Caco-2 (cell line): ENCODE measurements around the gene AFTPH. TPM values are rescaled to one million over a fixed set of nuclear protein-coding genes. Genes with fewer than 3 reads are reported as not detected.

Source experiments
- BruUV-seq: library from RNA; stranded (reverse); fragments of 400-500 nt; replicated peaks from 2 replicates; lab custom pipeline; 2021; lab: Mats Ljungman, UMichigan
- CTCF ChIA-PET: fragments of 300-600 bp; sonication (Branson Sonifier 250); formaldehyde crosslinking; loops from one replicate; lab custom pipeline; 2022; ENCODE audit warnings: antibody characterized with exemption; lab: Charles Lee
- POLR2A ChIA-PET: fragments of 300-600 bp; sonication (Branson Sonifier 250); formaldehyde crosslinking; loops from one replicate; lab custom pipeline; 2022; ENCODE audit warnings: antibody characterized with exemption; lab: Charles Lee
- DNase-seq, 2 experiments: peaks; one replicate each; pipeline versions ENCODE4 v3.0.0 to v3.0.0-alpha.2; 2020 to 2022
- H3K27me3 ChIP-seq: replicated peaks from 2 replicates; pipeline ENCODE4 v1.6.0; 2011; ENCODE audit warnings: low read length; ENCODE audit not compliant: control insufficient read depth, insufficient read depth
- H3K36me3 ChIP-seq: 2 replicates; pipeline ENCODE4 v1.5.1; 2011; ENCODE audit warnings: low read length; ENCODE audit not compliant: control insufficient read depth, insufficient read depth
- H3K4me1 ChIP-seq: fragments of 250-450 bp; sonication (Bioruptor Pico); 2 replicates; pipeline ENCODE4 v1.5.1; 2020; ENCODE audit warnings: mild to moderate bottlenecking
- H3K4me3 ChIP-seq: 2 replicates; pipeline ENCODE4 v1.5.1; 2011; ENCODE audit warnings: low read depth, mild to moderate bottlenecking, control low read depth, low read length
- H3K9me3 ChIP-seq: fragments of 250-450 bp; sonication (Bioruptor Pico); 2 replicates; pipeline ENCODE4 v1.5.1; 2020; ENCODE audit warnings: mild to moderate bottlenecking, moderate library complexity
- H3K27ac Mint-ChIP-seq: one replicate; pipeline ENCODE4 v1.8.0; 2022; ENCODE audit warnings: mixed read lengths; ENCODE audit not compliant: unreplicated experiment
- H3K27me3 Mint-ChIP-seq: one replicate; pipeline ENCODE4 v1.8.0; 2022; ENCODE audit warnings: mixed read lengths; ENCODE audit not compliant: insufficient read depth, unreplicated experiment
- H3K36me3 Mint-ChIP-seq: one replicate; pipeline ENCODE4 v1.8.0; 2022; ENCODE audit warnings: mild to moderate bottlenecking, mixed read lengths; ENCODE audit not compliant: insufficient read depth, unreplicated experiment
- H3K4me1 Mint-ChIP-seq: one replicate; pipeline ENCODE4 v1.8.0; 2022; ENCODE audit warnings: low read depth, mixed read lengths; ENCODE audit not compliant: unreplicated experiment
- H3K4me3 Mint-ChIP-seq: one replicate; pipeline ENCODE4 v1.8.0; 2022; ENCODE audit warnings: mild to moderate bottlenecking, moderate library complexity, mixed read lengths; ENCODE audit not compliant: unreplicated experiment
- H3K9me3 Mint-ChIP-seq: one replicate; pipeline ENCODE4 v1.8.0; 2022; ENCODE audit warnings: mixed read lengths; ENCODE audit not compliant: unreplicated experiment
- CTCF ChIP-seq, 2 experiments: fragments of 200-600 bp in 1 of 2; IDR thresholded peaks; 1 replicate in 1 of 2; 2 replicates in 1 of 2; pipeline versions ENCODE4 v1.5.1 to v1.8.0; 2011 to 2022; ENCODE audit warnings: antibody characterized with exemption in 1 of 2, control low read depth in 1 of 2, inconsistent platforms in 1 of 2, low read depth in 1 of 2, low read length in 1 of 2, mild to moderate bottlenecking in 1 of 2, moderate library complexity in 1 of 2; ENCODE audit not compliant: insufficient read depth in 1 of 2, severe bottlenecking in 1 of 2, unreplicated experiment in 1 of 2
- intact Hi-C: fragments of 100-400 bp; cut with micrococcal nuclease; formaldehyde crosslinking; loops from one replicate; pipeline ENCODE4 v1.10.0; 2022; ENCODE audit not compliant: unreplicated experiment
- total RNA-seq: library from RNA; stranded (reverse); gene quantifications from 2 replicates; pipeline ENCODE4 v1.2.3, GENCODE V29; 2022

AFTPH gene
- total RNA-seq, 1 experiment from 2014 or later, result 30.1 TPM

- intact Hi-C loops, result no loop called here
- Mint-ChIP-seq H3K36me3 (no peaks in the 10 kb centered on the region), H3K27ac (no peak overlapping the region), H3K9me3 (peaks cover 15% of the 10 kb centered on the region), H3K4me1 (peaks cover 14% of the 10 kb centered on the region), H3K4me3 (peak overlapping the region; percentile 41), H3K27me3 (no peaks in the 10 kb centered on the region)
- POLR2A ChIA-PET, result interaction anchor here (1.1 kb wide), 1 partner anchor 47 kb away, joined by 4 read pairs; the partner anchor contains the start of gene SERTAD2
- BruUV-seq, result no TSS peak
- no peak for TF ChIP-seq CTCF (IDR thresholded peaks at IDR 0.05; ENCODE audit: insufficient read depth in 1 of 2, low read depth in 1 of 2, low read length in 1 of 2, severe bottlenecking in 1 of 2, unreplicated experiment in 1 of 2)
- H3K4me1 ChIP-seq, result peaks cover 21% of the 10 kb centered on the region
- no peaks in the 10 kb centered on the region for H3K36me3 ChIP-seq
- H3K4me3 ChIP-seq, result no peak overlapping the region
- DNase-seq, result peak in 1 of 2 experiments; percentile 42
- H3K27me3 ChIP-seq, result no peaks in the 10 kb centered on the region
- CTCF ChIA-PET, result interaction anchor here (0.9 to 2.6 kb wide), 3 partner anchors 19 to 84 kb away, joined by 3 to 11 read pairs (median 6); no protein-coding TSS in a partner anchor
- no peaks in the 10 kb centered on the region for H3K9me3 ChIP-seq
These were observed 82.6 kb downstream of the AFTPH start for GRCh38 chr2:64606479-64607363.

- Mint-ChIP-seq H3K4me3 (peak overlapping the region; percentile 62), H3K9me3 (peaks cover 15% of the 10 kb centered on the region), H3K4me1 (peaks cover 12% of the 10 kb centered on the region), H3K27me3 (no peaks in the 10 kb centered on the region), H3K27ac (peak overlapping the region; percentile 90), H3K36me3 (no peaks in the 10 kb centered on the region)
- H3K4me3 ChIP-seq, result no peak overlapping the region
- H3K27me3 ChIP-seq, result no peaks in the 10 kb centered on the region
- TF ChIP-seq CTCF (IDR thresholded peaks at IDR 0.05; ENCODE audit: insufficient read depth in 1 of 2, low read depth in 1 of 2, low read length in 1 of 2, severe bottlenecking in 1 of 2, unreplicated experiment in 1 of 2), result no peak
- no TSS peak for BruUV-seq
- ChIA-PET POLR2A (interaction anchor here (1.1 kb wide), 2 partner anchors 43 to 46 kb away, joined by 3 to 4 read pairs; partner anchors contain the start of gene SERTAD2), CTCF (interaction anchor here (0.8 to 2.6 kb wide), 6 partner anchors 10 to 305 kb away, joined by 3 to 11 read pairs (median 4); no protein-coding TSS in a partner anchor)
- intact Hi-C loops, result no loop called here
- H3K9me3 ChIP-seq, result no peaks in the 10 kb centered on the region
- no peaks in the 10 kb centered on the region for H3K36me3 ChIP-seq
- DNase-seq, result peak; percentile 75 to 76
- H3K4me1 ChIP-seq, result peaks cover 21% of the 10 kb centered on the region
These were observed 83.5 kb downstream of the AFTPH start for GRCh38 chr2:64607381-64608304.

GRCh38 chr2:64608867-64609226 is 84.7 kb downstream of the AFTPH start:
- no TSS peak for BruUV-seq
- no peak for TF ChIP-seq CTCF (IDR thresholded peaks at IDR 0.05; ENCODE audit: insufficient read depth in 1 of 2, low read depth in 1 of 2, low read length in 1 of 2, severe bottlenecking in 1 of 2, unreplicated experiment in 1 of 2)
- ChIA-PET CTCF (interaction anchor here (1.1 to 2.6 kb wide), 2 partner anchors 9 to 17 kb away, joined by 5 to 11 read pairs; no protein-coding TSS in a partner anchor), POLR2A (interaction anchor here (1.1 kb wide), 1 partner anchor 42 kb away, joined by 3 read pairs; no protein-coding TSS in a partner anchor)
- Mint-ChIP-seq H3K27me3 (no peaks in the 10 kb centered on the region), H3K4me1 (peaks cover 12% of the 10 kb centered on the region), H3K36me3 (no peaks in the 10 kb centered on the region), H3K27ac (peak overlapping the region; percentile 90), H3K9me3 (peaks cover 12% of the 10 kb centered on the region), H3K4me3 (no peak overlapping the region)
- H3K9me3 ChIP-seq, result no peaks in the 10 kb centered on the region
- H3K4me3 ChIP-seq, result no peak overlapping the region
- intact Hi-C loops, result no loop called here
- H3K27me3 ChIP-seq, result no peaks in the 10 kb centered on the region
- H3K36me3 ChIP-seq, result no peaks in the 10 kb centered on the region
- H3K4me1 ChIP-seq, result peaks cover 21% of the 10 kb centered on the region
- DNase-seq, result no peak
